Transverse colon (tissue), 4 donors: Measurements from ENCODE around the gene CD226. TPM values are rescaled to one million over a fixed set of nuclear protein-coding genes. Genes with fewer than 3 reads are reported as not detected.

ENCODE experiments used
- DNase-seq: peaks from one replicate; pipeline ENCODE4 v3.0.0-alpha.2; 2019
- H3K27ac ChIP-seq, 4 donors: fragments of 200-600 bp; sonication (generic); 2 replicates each; pipeline ENCODE4 v1.5.1; 2016 to 2018; ENCODE audit warnings: inconsistent platforms in 4 of 4
- H3K27me3 ChIP-seq: fragments of 200-600 bp; sonication (generic); 2 replicates; pipeline ENCODE4 v1.5.1; 2017; ENCODE audit warnings: inconsistent platforms
- H3K36me3 ChIP-seq, 4 donors: fragments of 200-600 bp; sonication (generic); 2 replicates each; pipeline ENCODE4 v1.5.1; 2017 to 2019; ENCODE audit warnings: inconsistent platforms in 4 of 4
- H3K4me1 ChIP-seq, 4 donors: fragments of 200-600 bp; sonication (generic); 2 replicates each; pipeline ENCODE4 v1.5.1; 2017 to 2020; ENCODE audit warnings: inconsistent platforms in 4 of 4
- H3K4me3 ChIP-seq, 4 donors: fragments of 200-600 bp; sonication (generic); 1 replicate in 1 of 4; 2 replicates in 3 of 4; pipeline versions ENCODE4 v1.5.1 to v1.6.1; 2017 to 2019; ENCODE audit warnings: inconsistent platforms in 4 of 4
- H3K9me3 ChIP-seq, 2 donors: fragments of 200-600 bp; sonication (generic); 2 replicates each; pipeline ENCODE4 v1.5.1; 2017 to 2019; ENCODE audit warnings: inconsistent platforms in 2 of 2
- CTCF ChIP-seq, 5 experiments: fragments of 200-600 bp in 3 of 5; fragments of 450-650 bp in 2 of 5; sonication (generic) in 3 of 5; IDR thresholded peaks; 1 replicate in 2 of 5; 2 replicates in 3 of 5; pipeline ENCODE4 v1.5.1; 2016 to 2017; ENCODE audit warnings: antibody characterized with exemption in 5 of 5, inconsistent platforms in 3 of 5, mild to moderate bottlenecking in 2 of 5, moderate library complexity in 1 of 5
- EP300 ChIP-seq: sonication (generic); formaldehyde crosslinking; IDR thresholded peaks from one replicate; pipeline ENCODE4 v1.6.1; 2017; ENCODE audit warnings: antibody characterized with exemption, low read depth
- POLR2A ChIP-seq: fragments of 450-650 bp; IDR thresholded peaks from one replicate; pipeline ENCODE4 v1.6.1; 2016; ENCODE audit warnings: antibody characterized with exemption, mild to moderate bottlenecking, moderate library complexity
- POLR2AphosphoS5 ChIP-seq, 3 donors: sonication (generic); formaldehyde crosslinking; IDR thresholded peaks; one replicate each; pipeline ENCODE4 v1.6.1; 2016; ENCODE audit warnings: antibody characterized with exemption in 3 of 3
- WGBS, 2 donors: methylation state at CpG; one replicate each; pipeline ENCODE4 v1.1.5; 2018; ENCODE audit warnings: low coverage in 1 of 2; 5-methylcytosine and 5-hydroxymethylcytosine counted together
- in situ Hi-C, 4 donors: fragments of 200-750 bp; cut with MboI; loops; one replicate each; pipeline versions ENCODE4 v1.15.0 to v1.15.1; 2017; ENCODE audit warnings: low sequenced_read_pairs in 3 of 4, low pct_ligation_motif_present in 1 of 4, low pct_unique_long_range_greater_than_20kb in 1 of 4
- intact Hi-C: fragments of 100-400 bp; cut with DNase I; formaldehyde crosslinking; loops from one replicate; pipeline ENCODE4 v1.15.1; 2023; ENCODE audit warnings: low total_unique reads
- total RNA-seq, 4 donors: library from RNA; depleted of rRNA; stranded (reverse); fragments of >200 nt; gene quantifications; one replicate each; pipeline ENCODE4 v1.1.0, GENCODE V29; 2016

The CD226 gene
- total RNA-seq, 4 donors from 2014 or later = 0.96 to 16.8 (median 4.0) TPM

- H3K4me3 ChIP-seq = no peak overlapping the region
- H3K9me3 ChIP-seq = no peaks in the 10 kb centered on the region
- no peak for DNase-seq
- H3K27ac ChIP-seq = no peak overlapping the region
- H3K36me3 ChIP-seq = no peaks in the 10 kb centered on the region
- no peaks in the 10 kb centered on the region for H3K4me1 ChIP-seq
- WGBS, 2 donors = 70 to 86% methylated on average over 4 to 6 of the region's 6 CpGs
- TF ChIP-seq EP300 = no peak
- TF ChIP-seq CTCF (IDR thresholded peaks at IDR 0.05) = no peak
- intact Hi-C loops = no loop called here
- no peaks in the 10 kb centered on the region for H3K27me3 ChIP-seq
- in situ Hi-C loops = no loop called here
Measured at GRCh38 chr18:69878213-69878933, 69.3 kb downstream of the CD226 start.

- H3K4me3 ChIP-seq = no peak overlapping the region
- DNase-seq = no peak
- no peak overlapping the region for H3K27ac ChIP-seq
- intact Hi-C loops = no loop called here
- no peaks in the 10 kb centered on the region for H3K9me3 ChIP-seq
- TF ChIP-seq POLR2AphosphoS5 (IDR thresholded peaks at IDR 0.05) (no peak), EP300 (no peak), CTCF (IDR thresholded peaks at IDR 0.05) (no peak), POLR2A (no peak)
- H3K27me3 ChIP-seq = no peaks in the 10 kb centered on the region
- no peaks in the 10 kb centered on the region for H3K36me3 ChIP-seq
- no peaks in the 10 kb centered on the region for H3K4me1 ChIP-seq
- in situ Hi-C loops = no loop called here
- WGBS, 2 donors = 93 to 100% methylated on average over 1 to 3 of the region's 3 CpGs
Measured at GRCh38 chr18:69876490-69876889, 71.2 kb downstream of the CD226 start.

- Histone ChIP-seq H3K27me3 (no peaks in the 10 kb centered on the region), H3K9me3 (no peaks in the 10 kb centered on the region), H3K4me3 (no peak overlapping the region), H3K4me1 (no peaks in the 10 kb centered on the region), H3K27ac (no peak overlapping the region), H3K36me3 (no peaks in the 10 kb centered on the region)
- intact Hi-C loops = no loop called here
- WGBS, 2 donors = 81 to 91% methylated on average over 2 of the region's 2 CpGs
- no peak for DNase-seq
- in situ Hi-C loops = no loop called here
- TF ChIP-seq CTCF (IDR thresholded peaks at IDR 0.05) = no peak
Measured at GRCh38 chr18:69874058-69874457, 73.6 kb downstream of the CD226 start.

GRCh38 chr18:69872661-69873060 lies 75.0 kb downstream of the CD226 start:
- Histone ChIP-seq H3K4me1 (no peaks in the 10 kb centered on the region), H3K9me3 (no peaks in the 10 kb centered on the region), H3K27ac (no peak overlapping the region), H3K4me3 (no peak overlapping the region), H3K36me3 (no peaks in the 10 kb centered on the region), H3K27me3 (no peaks in the 10 kb centered on the region)
- TF ChIP-seq POLR2A (no peak), CTCF (IDR thresholded peaks at IDR 0.05) (no peak), EP300 (no peak), POLR2AphosphoS5 (IDR thresholded peaks at IDR 0.05) (no peak)
- DNase-seq = no peak
- intact Hi-C loops = no loop called here
- in situ Hi-C loops = no loop called here
- WGBS, 2 donors = 83 to 86% methylated on average over 4 of the region's 4 CpGs
